ENCODE results near the gene CLDN3. TPM values are rescaled to one million over a fixed set of nuclear protein-coding genes. Genes with fewer than 3 reads are reported as not detected.
A peak's percentile ranks its signal among the peaks of the same experiment; 100 is the strongest.
"Not testable (repeated sequence)": the region's sequence is repeated elsewhere in the genome, so short reads cannot be mapped to it uniquely, and the experiment has no call there.

CLDN3 gene
- 21.7 TPM for polyA plus RNA-seq (ENCODE audit: insufficient read length)
- long read RNA-seq, donor 1, transcript CLDN3-201 (1 exons, 1,274 nt) = major isoform, 101 of 101 reads
- long read RNA-seq, donor 1, partial matches to known transcripts = 0 of 101 reads
- long read RNA-seq, donor 1, other reads (novel, unspliced or antisense) = 0 of 101 reads
- long read RNA-seq, donor 2, transcript CLDN3-201 (1 exons, 1,274 nt) = major isoform, 57 of 57 reads
- long read RNA-seq, donor 2, partial matches to known transcripts = 0 of 57 reads
- long read RNA-seq, donor 2, other reads (novel, unspliced or antisense) = 0 of 57 reads
- long read RNA-seq, donor 3, transcript CLDN3-201 (1 exons, 1,274 nt) = major isoform, 38 of 38 reads
- long read RNA-seq, donor 3, partial matches to known transcripts = 0 of 38 reads
- long read RNA-seq, donor 3, other reads (novel, unspliced or antisense) = 0 of 38 reads
- long read RNA-seq, donor 4, transcript CLDN3-201 (1 exons, 1,274 nt) = major isoform, 15 of 15 reads
- long read RNA-seq, donor 4, partial matches to known transcripts = 0 of 15 reads
- long read RNA-seq, donor 4, other reads (novel, unspliced or antisense) = 0 of 15 reads
- long read RNA-seq, donor 5, transcript CLDN3-201 (1 exons, 1,274 nt) = major isoform, 88 of 88 reads
- long read RNA-seq, donor 5, partial matches to known transcripts = 0 of 88 reads
- long read RNA-seq, donor 5, other reads (novel, unspliced or antisense) = 0 of 88 reads
- long read RNA-seq, donor 6, transcript CLDN3-201 (1 exons, 1,274 nt) = major isoform, 88 of 88 reads
- long read RNA-seq, donor 6, partial matches to known transcripts = 0 of 88 reads
- long read RNA-seq, donor 6, other reads (novel, unspliced or antisense) = 0 of 88 reads
- long read RNA-seq, donor 7, transcript CLDN3-201 (1 exons, 1,274 nt) = major isoform, 130 of 130 reads
- long read RNA-seq, donor 7, partial matches to known transcripts = 0 of 130 reads
- long read RNA-seq, donor 7, other reads (novel, unspliced or antisense) = 0 of 130 reads
- long read RNA-seq, donor 8, transcript CLDN3-201 (1 exons, 1,274 nt) = major isoform, 35 of 35 reads
- long read RNA-seq, donor 8, partial matches to known transcripts = 0 of 35 reads
- long read RNA-seq, donor 8, other reads (novel, unspliced or antisense) = 0 of 35 reads

- peak; percentile 85 for DNase-seq
Measured at GRCh38 chr7:73770002-73770859, at the start of gene CLDN3. TSS of gene CLDN3 (minus strand) at chr7:73770270. CDS start at chr7:73770049, 221 bp downstream.

DNA sequence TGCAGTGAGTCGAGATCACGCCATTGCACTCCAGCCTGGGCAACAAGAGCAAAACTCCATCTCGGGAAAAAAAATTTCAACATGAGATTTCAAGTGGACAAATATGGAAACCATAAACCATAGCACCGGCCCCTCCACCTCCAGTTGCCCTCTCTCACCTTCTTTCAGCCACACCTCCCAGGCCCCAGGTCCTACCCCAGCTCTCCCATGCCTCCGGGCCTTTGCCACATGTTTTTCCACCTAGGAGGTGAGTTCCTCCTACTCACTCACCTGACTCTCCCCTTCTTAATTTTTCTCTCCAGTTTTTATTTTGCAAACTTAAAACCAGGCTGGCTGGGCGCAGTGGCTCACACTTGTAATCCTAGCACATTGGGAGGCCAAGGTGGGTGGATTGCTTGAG lies 47.1 kb upstream of the CLDN3 start:
- no peak for DNase-seq

DNA sequence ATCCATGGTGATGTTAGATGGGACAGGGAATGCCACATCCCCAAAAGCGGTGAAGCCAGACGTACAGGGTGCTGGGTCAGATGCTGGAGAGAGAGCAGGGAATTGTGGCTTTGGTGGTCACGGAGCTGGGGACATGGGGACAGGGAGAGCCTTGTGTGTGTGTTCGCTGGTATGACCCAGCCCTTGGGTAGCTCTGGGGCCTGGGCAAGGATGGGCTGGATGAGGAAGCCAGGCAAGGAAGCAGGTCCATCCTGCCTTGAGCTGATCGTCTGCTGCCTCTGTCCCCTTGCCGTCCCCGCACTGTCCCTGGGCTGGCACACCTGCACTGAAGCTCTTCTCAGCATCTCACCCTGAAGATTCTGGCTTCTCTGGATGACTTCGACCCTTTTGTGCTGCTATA lies 45.4 kb upstream of the CLDN3 start:
- no peak for DNase-seq

DNA sequence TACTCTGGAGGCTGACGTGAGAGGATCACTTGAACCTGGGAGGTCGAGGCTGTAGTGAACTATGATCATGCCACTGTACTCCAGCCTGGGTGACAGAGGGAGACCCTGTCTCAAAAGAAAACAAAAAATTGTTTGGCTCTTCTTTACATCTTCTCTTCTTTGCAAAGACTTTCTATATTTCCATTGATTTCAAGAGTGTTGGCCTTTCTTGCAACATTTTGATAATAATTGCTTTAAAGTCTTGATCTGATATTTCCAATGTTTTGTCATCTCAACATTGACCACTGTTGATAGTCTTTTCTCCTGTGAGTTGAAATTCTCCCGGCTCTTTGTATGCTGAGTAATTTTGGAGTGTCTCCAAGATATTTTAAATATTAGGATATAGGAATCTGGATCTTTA lies 42.9 kb upstream of the CLDN3 start:
- no peak for DNase-seq

DNA sequence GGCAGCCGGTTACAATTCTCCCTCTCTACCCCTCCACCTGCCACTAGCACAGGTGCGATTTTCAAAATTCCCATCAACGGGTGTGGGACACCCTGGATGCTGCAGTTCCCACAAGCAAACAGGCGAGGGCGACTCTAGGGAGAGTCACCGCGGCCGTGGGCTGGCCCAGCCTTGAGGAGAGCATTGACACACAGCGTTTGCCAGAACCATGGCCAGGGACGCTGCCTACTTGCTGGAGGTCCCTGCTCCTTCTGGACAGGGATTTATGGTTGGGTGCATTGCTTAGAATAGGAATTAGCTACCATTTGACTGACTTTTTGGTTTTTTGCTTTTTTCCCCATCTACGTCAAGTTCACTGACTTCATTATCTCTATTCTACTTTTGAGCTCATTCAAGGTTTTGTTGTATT lies 41.7 kb upstream of the CLDN3 start:
- no peak for DNase-seq

GRCh38 chr7:73810998-73811360 lies 40.9 kb upstream of the CLDN3 start:
- no peak for DNase-seq

- DNase-seq = no peak
Measured at GRCh38 chr7:73809467-73809951, 39.4 kb upstream of the CLDN3 start.

DNA sequence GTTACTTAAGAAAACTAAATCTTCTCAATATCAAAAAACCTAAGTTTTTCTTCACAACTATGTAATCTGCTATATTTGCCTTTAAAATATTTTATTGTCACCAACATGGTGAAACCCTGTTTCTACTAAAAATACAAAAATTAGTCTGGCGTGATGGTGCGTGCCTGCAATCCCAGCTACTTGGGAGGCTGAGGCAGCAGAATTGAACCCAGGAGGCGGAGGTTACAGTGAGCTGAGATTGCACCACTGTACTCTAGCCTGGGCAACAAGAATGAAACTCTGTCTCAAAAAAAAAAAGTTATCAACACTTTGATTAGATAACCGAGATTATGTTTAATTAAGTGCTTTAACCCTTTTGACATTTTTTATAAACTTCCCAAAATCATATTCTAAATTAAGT lies 32.4 kb upstream of the CLDN3 start:
- no peak for DNase-seq

GRCh38 chr7:73801577-73801976 lies 31.5 kb upstream of the CLDN3 start:
- DNase-seq = no peak

GRCh38 chr7:73799282-73800141 lies 29.4 kb upstream of the CLDN3 start:
- DNase-seq = no peak

GRCh38 chr7:73797176-73797575 lies 27.1 kb upstream of the CLDN3 start:
- not testable (repeated sequence) for DNase-seq

- DNase-seq = not testable (repeated sequence)
Measured at GRCh38 chr7:73796656-73797055, 26.6 kb upstream of the CLDN3 start.

GRCh38 chr7:73795188-73795587 lies 25.1 kb upstream of the CLDN3 start:
- not testable (repeated sequence) for DNase-seq

DNA sequence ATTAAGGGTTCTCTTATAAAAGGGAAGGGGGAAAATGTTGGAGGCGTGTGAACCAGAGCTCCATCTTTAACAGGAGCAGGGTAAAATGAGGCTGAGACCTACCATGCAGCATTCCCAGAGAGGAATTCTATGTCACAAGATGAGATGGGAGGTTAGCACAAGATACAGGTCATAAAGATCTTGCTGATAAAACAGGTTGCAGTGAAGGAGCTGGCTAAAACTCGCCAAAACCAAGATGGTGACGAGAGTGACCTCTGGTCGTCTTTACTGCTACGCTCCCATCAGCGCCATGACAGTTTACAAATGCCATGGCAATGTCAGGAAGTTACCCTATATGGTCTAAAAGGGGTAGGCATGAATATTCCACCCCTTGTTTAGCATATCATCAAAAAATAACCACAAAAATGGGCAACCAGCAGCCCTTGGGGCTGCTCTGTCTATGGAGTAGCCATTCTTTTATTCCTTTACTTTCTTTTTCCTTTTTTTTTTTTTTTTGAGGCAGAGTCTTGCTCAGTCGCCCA lies 21.2 kb upstream of the CLDN3 start:
- not testable (repeated sequence) for DNase-seq

GRCh38 chr7:73789051-73789450 lies 19.0 kb upstream of the CLDN3 start:
- no peak for DNase-seq

DNA sequence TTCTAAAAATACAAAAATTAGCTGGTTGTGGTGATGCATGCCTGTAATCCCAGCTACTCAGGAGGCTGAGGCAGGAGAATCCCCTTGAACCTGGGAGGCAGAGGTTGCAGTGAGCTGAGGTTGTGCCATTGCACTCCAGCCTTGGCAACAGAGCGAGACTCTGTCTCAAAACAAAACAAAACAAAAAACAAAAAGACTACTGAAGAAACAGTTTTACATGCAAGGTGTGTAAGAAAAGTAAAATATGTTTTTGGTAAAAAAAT lies 17.6 kb upstream of the CLDN3 start:
- DNase-seq = not testable (repeated sequence)

DNA sequence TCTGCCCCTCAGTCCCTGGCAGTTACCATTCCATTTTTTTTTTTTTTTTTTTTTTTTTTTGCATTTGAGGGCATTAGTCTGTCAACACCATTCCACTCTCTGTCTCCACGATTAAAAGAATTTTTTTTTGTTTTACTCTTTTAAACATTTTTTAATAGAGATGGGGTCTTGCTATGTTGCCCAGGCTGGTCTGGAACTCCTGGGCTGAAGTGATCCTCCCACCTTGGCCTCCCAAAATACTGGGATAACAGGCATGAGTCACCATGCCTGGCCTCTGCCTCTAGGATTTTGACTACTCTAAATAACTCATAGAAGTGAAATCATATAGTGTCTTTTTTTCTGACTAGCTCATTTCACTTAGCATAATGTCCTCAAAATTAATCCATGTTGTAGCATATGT lies 16.5 kb upstream of the CLDN3 start:
- DNase-seq = no peak

- DNase-seq = no peak
Measured at GRCh38 chr7:73779517-73779916, 9.4 kb upstream of the CLDN3 start.

DNA sequence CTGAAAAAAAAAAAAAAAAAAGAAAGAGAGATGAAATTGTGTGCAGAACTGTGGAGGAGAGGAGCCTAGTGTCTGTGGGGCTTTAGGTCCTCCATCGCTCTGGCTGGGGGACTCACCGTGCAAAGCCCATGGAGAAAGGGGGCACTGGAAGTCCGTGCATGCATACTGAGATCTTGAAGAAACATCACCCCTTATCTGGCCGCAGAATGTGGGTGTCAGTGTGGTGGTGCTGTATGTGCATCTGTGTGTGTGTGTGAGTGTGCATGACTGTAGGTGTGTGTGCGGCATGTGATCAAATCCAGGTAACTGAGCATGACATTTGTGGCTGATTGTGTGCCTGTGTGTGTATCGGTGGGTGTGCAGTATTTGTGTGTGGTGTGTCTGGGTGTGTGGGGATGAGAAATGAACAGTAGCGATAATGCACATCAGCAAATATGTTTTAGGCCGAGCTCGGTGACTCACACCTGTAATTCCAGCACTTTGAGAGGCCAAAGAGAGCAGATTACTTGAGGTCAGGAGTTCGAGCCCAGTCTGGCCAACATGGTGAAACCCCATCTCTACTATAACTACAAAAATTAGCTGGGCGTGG lies 8.8 kb upstream of the CLDN3 start:
- no peak for DNase-seq

- DNase-seq = no peak
Measured at GRCh38 chr7:73774923-73775322, 4.9 kb upstream of the CLDN3 start.

Data from left kidney (tissue), 8 donors.